Spinal cord (tissue), 10 donors: ENCODE data around the gene CYSRT1. TPM values are rescaled to one million over a fixed set of nuclear protein-coding genes. Genes with fewer than 3 reads are reported as not detected.

Experiments used
- DNase-seq, 6 donors: peaks; one replicate each; pipeline versions ENCODE4 v3.0.0 to v3.0.0-alpha.2; 2013 to 2015; ENCODE audit warnings: low spot score in 6 of 6, low read depth in 4 of 6
- H3K27ac ChIP-seq: one replicate; pipeline ENCODE4 v1.5.1; 2013; ENCODE audit warnings: low read depth, low read length, control low read depth
- H3K27me3 ChIP-seq: one replicate; pipeline ENCODE4 v1.6.1; 2013; ENCODE audit warnings: low read length; ENCODE audit not compliant: control insufficient read depth, insufficient read depth
- H3K36me3 ChIP-seq: one replicate; pipeline ENCODE4 v1.6.1; 2013; ENCODE audit warnings: low read length; ENCODE audit not compliant: control insufficient read depth, insufficient read depth
- H3K4me1 ChIP-seq: one replicate; pipeline ENCODE4 v1.6.1; 2013; ENCODE audit warnings: low read length; ENCODE audit not compliant: control insufficient read depth, insufficient read depth
- H3K4me3 ChIP-seq: one replicate; pipeline ENCODE4 v1.5.1; 2013; ENCODE audit warnings: low read depth, low read length, control low read depth
- H3K9me3 ChIP-seq: one replicate; pipeline ENCODE4 v1.6.1; 2013; ENCODE audit warnings: low read length; ENCODE audit not compliant: control insufficient read depth, insufficient read depth
- WGBS: methylation state at CpG from one replicate; pipeline ENCODE4 v1.1.5; 2013; ENCODE audit warnings: missing lambda C conversion rate; ENCODE audit not compliant: insufficient coverage; 5-methylcytosine and 5-hydroxymethylcytosine counted together
- polyA plus RNA-seq, 2 donors: library from polyadenylated mRNA; unstranded; fragments of 120-200 nt; gene quantifications; one replicate each; pipeline ENCODE4 v1.2.1, GENCODE V29; 2013; ENCODE audit not compliant: insufficient read length in 2 of 2
- total RNA-seq, 2 donors: library from RNA; depleted of rRNA in 1 of 2; stranded (reverse); fragments of 120-200 nt in 1 of 2; fragments of >200 nt in 1 of 2; gene quantifications; one replicate each; pipeline versions ENCODE4 v1.2.3 to v1.2.4, GENCODE V29; 2013 to 2014
- donor health status: healthy.

Gene CYSRT1
- total and polyA plus RNA-seq, 4 donors, result 0.69 to 4.5 (median 2.2) TPM

DNA sequence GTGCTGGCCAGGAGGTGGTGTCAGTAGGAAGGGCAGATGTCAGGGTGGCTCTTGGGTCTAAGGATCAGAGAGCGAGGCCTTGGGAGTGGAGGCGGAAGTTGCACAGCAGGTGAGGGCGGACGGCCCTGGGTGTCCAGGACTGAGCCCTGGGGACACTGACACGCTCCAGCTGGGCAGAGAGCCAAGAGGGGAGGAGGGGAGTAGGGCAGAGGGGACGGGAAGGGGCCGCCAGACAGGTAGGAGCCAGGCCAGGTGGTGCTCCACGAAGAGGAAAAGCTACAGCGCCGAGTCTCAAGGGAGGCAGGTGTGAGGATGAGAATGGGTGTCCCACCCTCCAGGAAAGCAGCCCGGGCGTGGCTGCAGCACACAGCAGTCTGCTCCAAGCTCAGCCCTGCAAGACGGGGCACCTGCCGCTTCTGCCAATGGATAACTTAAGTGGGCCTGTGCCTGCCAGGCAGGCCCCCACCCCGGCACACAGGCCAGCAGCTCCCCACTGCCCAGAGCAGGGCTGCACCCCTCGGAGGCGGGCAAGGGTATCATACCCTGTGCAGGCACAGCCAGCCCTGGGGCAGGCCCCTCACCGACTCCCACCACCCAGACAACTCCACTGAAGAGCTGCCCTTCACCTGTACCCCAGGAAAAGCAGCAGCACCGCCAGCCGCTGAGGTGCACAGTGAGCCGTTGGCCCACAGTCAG lies 29.3 kb upstream of the CYSRT1 start:
- no peak overlapping the region for H3K27ac ChIP-seq
- H3K4me3 ChIP-seq, result no peak overlapping the region
- peaks cover 87% of the 10 kb centered on the region for H3K36me3 ChIP-seq
- H3K4me1 ChIP-seq, result peaks cover 55% of the 10 kb centered on the region
- no peak for DNase-seq
- 86% methylated on average over 19 of the region's 21 CpGs for WGBS
- H3K27me3 ChIP-seq, result no peaks in the 10 kb centered on the region
- no peaks in the 10 kb centered on the region for H3K9me3 ChIP-seq

DNA sequence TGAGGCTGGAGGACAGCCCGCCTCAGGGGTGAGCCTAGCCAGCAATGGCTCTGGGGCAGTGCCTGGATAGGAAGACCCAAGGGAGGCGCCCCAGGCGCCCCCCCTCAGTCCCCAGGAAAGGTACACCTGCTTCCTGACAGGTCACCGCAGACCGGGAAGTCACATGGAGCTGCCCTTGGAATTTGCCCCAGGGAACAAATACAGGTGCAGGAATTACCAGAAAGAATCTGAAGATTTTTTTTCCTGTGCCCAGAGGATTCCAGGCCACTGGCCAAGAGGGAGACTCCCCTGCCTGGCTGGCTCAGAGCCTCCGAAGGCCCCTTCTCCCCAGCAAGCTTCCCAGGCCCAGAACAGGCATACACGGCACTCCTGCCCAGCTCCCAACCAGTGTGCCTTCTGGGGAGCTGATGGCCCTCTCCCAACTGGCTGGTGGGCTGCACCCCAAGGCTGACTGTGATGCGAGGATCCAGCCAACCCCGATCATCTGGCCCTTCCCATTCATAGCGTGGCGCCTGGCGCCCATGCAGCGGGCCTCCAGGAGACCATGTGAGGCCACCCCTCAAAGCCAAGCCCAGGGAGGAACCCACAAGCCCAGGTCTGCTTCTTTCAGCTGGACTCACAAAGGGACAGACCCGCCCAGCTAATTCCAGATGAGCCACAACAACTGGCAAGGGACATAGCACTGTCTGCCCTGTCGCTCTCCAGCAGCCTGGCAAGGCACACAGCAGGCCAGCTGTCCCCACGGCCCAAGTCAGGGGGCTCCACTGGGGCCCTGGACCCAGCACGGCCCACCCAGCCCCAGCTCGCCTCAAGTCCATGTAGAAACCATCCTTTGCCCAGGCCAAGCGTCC lies 26.7 kb upstream of the CYSRT1 start:
- Histone ChIP-seq H3K27ac (no peak overlapping the region), H3K36me3 (peaks cover 66% of the 10 kb centered on the region), H3K4me3 (no peak overlapping the region), H3K4me1 (peaks cover 57% of the 10 kb centered on the region), H3K9me3 (no peaks in the 10 kb centered on the region), H3K27me3 (no peaks in the 10 kb centered on the region)
- no peak for DNase-seq
- WGBS, result 83% methylated on average over 19 of the region's 19 CpGs

DNA sequence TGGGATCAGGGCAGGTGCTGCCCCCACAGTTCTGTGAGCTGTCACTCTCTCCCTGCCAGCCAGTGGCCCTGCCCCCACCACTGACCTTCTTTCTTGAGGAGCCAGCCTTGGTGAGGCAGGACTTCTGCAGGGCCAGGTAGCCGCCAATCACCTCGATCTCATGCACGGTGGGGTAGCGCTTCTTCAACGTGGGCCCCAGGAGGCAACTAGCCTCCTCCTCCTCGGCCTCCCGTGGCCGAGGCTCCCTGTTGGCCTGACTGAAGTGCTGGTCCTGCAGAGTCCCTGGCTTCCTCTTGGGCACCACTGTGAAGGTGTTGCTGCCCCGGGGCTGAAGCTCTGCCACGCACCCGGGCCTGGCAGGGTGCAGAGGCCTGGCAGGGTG lies 26.1 kb upstream of the CYSRT1 start:
- 82% methylated on average over 8 of the region's 11 CpGs for WGBS
- no peak for DNase-seq
- Histone ChIP-seq H3K9me3 (no peaks in the 10 kb centered on the region), H3K4me1 (peaks cover 61% of the 10 kb centered on the region), H3K27me3 (no peaks in the 10 kb centered on the region), H3K27ac (no peak overlapping the region), H3K36me3 (peaks cover 62% of the 10 kb centered on the region), H3K4me3 (no peak overlapping the region)

DNA sequence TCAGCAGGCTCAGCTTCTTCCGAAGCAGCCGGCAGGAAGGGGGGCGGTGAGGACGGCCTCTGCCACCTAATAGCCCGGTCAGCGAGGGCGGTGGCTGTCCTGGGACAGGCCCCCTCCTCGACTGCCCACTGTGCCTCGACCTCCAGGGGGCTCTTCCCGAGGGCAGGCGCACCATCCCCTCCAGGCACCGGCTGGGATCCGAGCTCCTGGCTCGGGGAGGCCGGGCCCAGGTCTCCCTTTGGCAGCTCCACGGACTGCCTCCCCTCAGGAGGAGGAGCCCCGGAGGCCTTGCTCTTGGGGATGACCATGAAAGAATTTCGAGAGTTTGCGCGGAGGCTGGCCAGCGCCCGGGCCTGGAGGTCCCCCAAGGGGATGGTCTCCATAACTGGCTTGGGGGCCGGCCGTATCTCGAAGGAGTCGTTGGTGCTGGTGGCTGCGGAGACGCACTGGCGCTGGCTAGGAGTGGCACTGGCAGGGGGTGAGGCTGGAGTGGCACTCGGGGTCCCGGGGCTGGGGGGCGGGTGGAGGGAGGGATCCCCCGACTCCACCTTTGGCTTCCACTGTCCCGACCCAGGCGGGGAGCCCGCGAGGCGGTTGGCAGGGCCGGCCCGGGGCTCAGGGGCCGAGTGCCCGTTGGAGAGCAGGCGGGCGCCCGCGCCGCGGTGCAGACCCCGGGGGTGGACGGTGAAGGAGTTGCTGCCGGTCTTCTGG lies 25.4 kb upstream of the CYSRT1 start:
- no peak for DNase-seq
- WGBS, result 23% methylated on average over 38 of the region's 51 CpGs

DNA sequence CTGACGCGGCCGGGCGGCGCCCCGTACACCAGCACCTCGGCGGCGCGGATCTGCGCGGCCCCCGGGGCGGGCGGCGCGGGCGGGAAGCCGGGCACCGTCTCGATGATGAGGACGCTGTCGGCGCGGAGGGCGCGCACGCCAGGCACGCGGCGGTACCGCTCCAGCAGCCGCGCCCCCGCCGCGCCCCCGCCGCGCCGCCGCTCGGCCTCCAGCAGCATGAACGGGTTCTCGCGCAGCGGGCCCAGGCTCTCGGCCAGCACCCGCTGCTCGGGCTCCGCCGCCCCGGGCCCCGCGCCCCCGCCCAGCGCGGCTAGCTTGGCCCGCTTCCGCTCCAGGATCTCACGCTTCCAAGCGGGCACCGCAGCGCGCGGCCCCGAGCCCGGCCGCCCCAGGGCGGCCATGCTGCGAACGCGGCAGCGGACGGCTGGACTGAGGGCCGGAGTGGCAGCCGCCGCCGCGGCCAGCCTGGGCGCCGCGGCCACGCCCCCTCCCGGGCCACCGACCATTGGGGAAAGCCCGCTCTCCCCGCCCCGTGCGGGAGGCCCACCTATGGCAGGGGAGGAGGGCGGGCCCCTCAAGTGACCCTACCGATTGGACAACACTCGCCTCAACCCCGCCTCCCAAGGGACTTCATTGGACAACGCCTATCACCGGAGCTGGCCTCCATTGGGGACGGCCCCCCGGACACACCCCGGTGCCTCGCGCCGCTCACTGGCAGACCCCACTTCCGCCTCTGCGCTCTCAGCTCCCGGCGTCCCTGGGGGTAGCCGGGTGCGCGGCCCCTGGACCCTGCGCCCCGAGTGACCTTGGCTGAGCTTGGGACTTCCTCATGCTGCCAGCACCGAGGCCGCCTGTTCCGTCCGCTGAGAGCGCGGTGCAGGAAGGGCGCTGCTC lies 24.4 kb upstream of the CYSRT1 start, which contains the start of gene TPRN:
Gene TPRN, minus strand, starts transcription at position 431 of the 894 bp plus-strand sequence. Its CDS starts 30 bp downstream, at position 401.
- Histone ChIP-seq H3K9me3 (no peaks in the 10 kb centered on the region), H3K36me3 (peaks cover 46% of the 10 kb centered on the region), H3K27me3 (no peaks in the 10 kb centered on the region), H3K4me1 (peaks cover 60% of the 10 kb centered on the region), H3K27ac (peak within 1 kb of the TSS; percentile 61), H3K4me3 (peak within 1 kb of the TSS; percentile 70)
- peak; percentile 89 to 100 (median 96) for DNase-seq
- WGBS, result under 1% methylated on average over 117 of the region's 118 CpGs

More for the DNA sequence above, 25.4 kb upstream of the CYSRT1 start:
- Histone ChIP-seq H3K4me3 (peak overlapping the region; percentile 24), H3K27me3 (no peaks in the 10 kb centered on the region), H3K9me3 (no peaks in the 10 kb centered on the region), H3K27ac (no peak overlapping the region), H3K4me1 (peaks cover 64% of the 10 kb centered on the region), H3K36me3 (peaks cover 55% of the 10 kb centered on the region)

DNA sequence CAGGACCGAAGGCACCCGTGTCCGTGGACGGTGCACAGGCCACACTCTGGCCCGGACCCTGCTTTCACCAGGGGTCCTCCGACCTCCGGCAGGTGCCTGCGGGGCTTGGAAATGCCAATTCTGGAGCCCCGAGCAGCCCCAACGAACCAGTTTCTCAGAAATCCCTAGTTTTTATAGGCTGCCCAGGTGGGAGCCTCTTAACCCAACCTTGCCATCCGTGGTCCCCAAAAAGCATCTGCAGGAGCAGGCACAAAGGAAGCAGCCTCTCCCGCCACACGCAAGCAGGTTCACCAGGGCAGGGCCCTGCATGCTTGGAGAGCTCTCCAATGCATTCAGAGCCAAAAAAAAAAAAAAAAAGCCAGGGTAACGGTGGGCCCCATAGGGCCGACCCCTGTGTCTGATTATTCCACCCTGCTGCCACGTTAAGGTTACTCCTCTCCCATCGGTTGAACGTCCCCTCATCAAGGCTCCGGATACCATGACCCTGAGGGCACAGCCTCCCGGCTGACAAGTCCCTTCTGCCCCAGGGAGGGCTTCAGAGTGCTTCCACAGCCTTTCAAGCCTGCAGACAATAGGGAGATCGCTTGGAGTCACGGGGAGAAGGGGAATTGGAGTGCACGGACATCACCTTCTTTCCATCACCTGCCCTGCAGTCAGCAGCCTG lies 23.6 kb upstream of the CYSRT1 start:
- peak overlapping the region; percentile 61 for H3K27ac ChIP-seq
- no peak for DNase-seq
- H3K4me1 ChIP-seq, result peaks cover 64% of the 10 kb centered on the region
- no peaks in the 10 kb centered on the region for H3K9me3 ChIP-seq
- 12% methylated on average over 17 of the region's 23 CpGs for WGBS
- H3K27me3 ChIP-seq, result no peaks in the 10 kb centered on the region
- H3K4me3 ChIP-seq, result peak overlapping the region; percentile 70
- peaks cover 39% of the 10 kb centered on the region for H3K36me3 ChIP-seq

DNA sequence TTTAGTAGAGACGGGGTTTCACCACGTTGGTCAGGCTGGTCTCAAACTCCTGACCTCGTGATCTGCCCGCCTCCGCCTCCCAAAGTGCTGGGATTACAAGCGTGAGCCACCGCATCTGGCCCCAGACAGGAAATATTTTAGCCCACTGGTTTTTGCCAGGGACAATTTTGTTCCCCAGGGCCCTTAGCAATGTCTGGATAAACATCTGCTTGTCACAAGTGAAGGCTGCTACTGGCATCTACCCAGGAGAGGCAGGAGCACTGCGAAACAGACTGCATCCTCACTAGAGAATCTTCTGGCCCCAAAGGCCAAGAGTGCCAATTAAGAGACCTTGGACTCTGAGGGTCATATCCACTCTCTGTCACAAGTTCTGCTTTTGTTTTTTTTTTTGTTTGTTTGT lies 22.0 kb upstream of the CYSRT1 start:
- WGBS, result 84% methylated on average over 8 of the region's 8 CpGs

DNA sequence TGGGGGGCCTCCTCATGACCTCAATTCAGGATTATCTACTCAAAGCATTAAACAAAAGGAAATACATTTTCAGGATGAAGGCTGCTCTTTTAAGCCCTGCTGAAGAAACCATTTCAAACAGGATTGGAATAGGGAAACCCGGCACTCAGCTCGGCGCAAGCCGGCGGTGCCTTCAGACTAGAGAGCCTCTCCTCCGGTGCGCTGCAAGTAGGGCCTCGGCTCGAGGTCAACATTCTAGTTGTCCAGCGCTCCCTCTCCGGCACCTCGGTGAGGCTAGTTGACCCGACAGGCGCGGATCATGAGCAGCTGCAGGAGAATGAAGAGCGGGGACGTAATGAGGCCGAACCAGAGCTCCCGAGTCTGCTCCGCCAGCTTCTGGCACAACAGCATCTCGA lies 20.2 kb upstream of the CYSRT1 start:
- Histone ChIP-seq H3K4me3 (peak overlapping the region; percentile 76), H3K27ac (no peak overlapping the region), H3K36me3 (peaks cover 26% of the 10 kb centered on the region), H3K9me3 (no peaks in the 10 kb centered on the region), H3K27me3 (no peaks in the 10 kb centered on the region), H3K4me1 (peaks cover 40% of the 10 kb centered on the region)
- 18% methylated on average over 21 of the region's 21 CpGs for WGBS
- no peak for DNase-seq

More for the DNA sequence above, 22.0 kb upstream of the CYSRT1 start:
- no peak overlapping the region for H3K27ac ChIP-seq
- H3K4me3 ChIP-seq, result no peak overlapping the region
- no peaks in the 10 kb centered on the region for H3K9me3 ChIP-seq
- DNase-seq, result no peak
- no peaks in the 10 kb centered on the region for H3K27me3 ChIP-seq
- H3K36me3 ChIP-seq, result peaks cover 27% of the 10 kb centered on the region
- peaks cover 58% of the 10 kb centered on the region for H3K4me1 ChIP-seq
